GM12878 (cell line): Measurements from ENCODE around the gene CXCL8. TPM values are rescaled to one million over a fixed set of nuclear protein-coding genes. Genes with fewer than 3 reads are reported as not detected.
"Not testable (repeated sequence)": the region's sequence is repeated elsewhere in the genome, so short reads cannot be mapped to it uniquely, and the experiment has no call there.

Source experiments
- ATAC-seq: fragments of 200-7000 bp; cut with Tn5 transposase; 3 replicates; pipeline ENCODE4 v1.9.1; 2020; ENCODE audit warnings: mild to moderate bottlenecking, moderate library complexity
- Bru-seq: library from RNA; stranded (reverse); fragments of 400-500 nt; gene quantifications from one replicate; lab custom pipeline; 2021; lab: Mats Ljungman, UMichigan
- BruChase-seq, 2 experiments: library from RNA; stranded (reverse); fragments of 400-500 nt; gene quantifications; one replicate each; lab custom pipeline; 2021; lab: Mats Ljungman, UMichigan
- BruUV-seq: library from RNA; stranded (reverse); fragments of 400-500 nt; replicated peaks from 2 replicates; lab custom pipeline; 2021; lab: Mats Ljungman, UMichigan
- CTCF ChIA-PET: fragments of 300-600 bp; sonication (Branson Sonifier 250); formaldehyde crosslinking; extraction: SDS; loops from one replicate; lab custom pipeline; 2021; ENCODE audit warnings: inconsistent platforms; lab: Yijun Ruan, JAX
- POLR2A ChIA-PET: fragments of 350-600 bp; formaldehyde crosslinking; extraction: SDS; loops from one replicate; lab custom pipeline; 2021; ENCODE audit warnings: inconsistent platforms; lab: Charles Lee
- RAD21 ChIA-PET: fragments of 300-600 bp; sonication (Branson Sonifier 250); formaldehyde crosslinking; loops from one replicate; lab custom pipeline; 2023; ENCODE audit warnings: antibody characterized with exemption; ENCODE audit not compliant: unreplicated experiment; lab: Charles Lee
- SMC1A ChIA-PET: fragments of 300-600 bp; sonication (Branson Sonifier 250); formaldehyde crosslinking; loops from one replicate; lab custom pipeline; 2023; ENCODE audit not compliant: unreplicated experiment, uncharacterized antibody; lab: Charles Lee
- DNase-seq: peaks from one replicate; pipeline ENCODE4 v3.0.0-alpha.2; 2011; ENCODE audit warnings: low read depth, low spot score
- FAIRE-seq: peaks from 3 replicates; lab custom pipeline; 2011; peaks lifted over from hg19 to GRCh38; lab: Jason Lieb, UNC
- H2AFZ ChIP-seq: 2 replicates; pipeline ENCODE4 v1.6.0; 2011; ENCODE audit warnings: low read depth, low read length, control low read depth; ENCODE audit not compliant: control insufficient read depth
- H3K27ac ChIP-seq: 2 replicates; pipeline ENCODE4 v1.5.1; 2011; ENCODE audit warnings: control low read depth; ENCODE audit not compliant: control insufficient read depth, insufficient read depth
- H3K27me3 ChIP-seq, 2 experiments: replicated peaks in 1 of 2; 2 replicates each; pipeline versions ENCODE4 v1.6.0 to v1.6.1; 2011; ENCODE audit warnings: low read length in 1 of 2; ENCODE audit not compliant: control insufficient read depth in 2 of 2, insufficient read depth in 2 of 2
- H3K36me3 ChIP-seq, 2 experiments: 2 replicates each; pipeline ENCODE4 v1.5.1; 2011; ENCODE audit warnings: low read length in 1 of 2; ENCODE audit not compliant: control insufficient read depth in 2 of 2, insufficient read depth in 2 of 2
- H3K4me1 ChIP-seq: 2 replicates; pipeline ENCODE4 v1.6.1; 2011; ENCODE audit warnings: mild to moderate bottlenecking, low read length, moderate library complexity, mixed read lengths; ENCODE audit not compliant: control insufficient read depth, insufficient read depth
- H3K4me2 ChIP-seq: 2 replicates; pipeline ENCODE4 v1.6.0; 2011; ENCODE audit warnings: control low read depth; ENCODE audit not compliant: control insufficient read depth, insufficient read depth
- H3K4me3 ChIP-seq: fragments of 200-600 bp; sonication (generic); 2 replicates; pipeline ENCODE4 v1.5.1; 2016
- H3K79me2 ChIP-seq: 2 replicates; pipeline ENCODE4 v1.6.0; 2011; ENCODE audit warnings: low read length; ENCODE audit not compliant: control insufficient read depth, insufficient read depth
- H3K9ac ChIP-seq: 2 replicates; pipeline ENCODE4 v1.8.0; 2011; ENCODE audit warnings: low read length, control low read depth, mixed read lengths; ENCODE audit not compliant: control insufficient read depth, insufficient read depth
- H3K9me3 ChIP-seq: replicated peaks from 3 replicates; pipeline ENCODE4 v1.5.1; 2011; ENCODE audit warnings: mild to moderate bottlenecking, low read length; ENCODE audit not compliant: control insufficient read depth, insufficient read depth
- H4K20me1 ChIP-seq: 2 replicates; pipeline ENCODE4 v1.6.0; 2011; ENCODE audit not compliant: control insufficient read depth, insufficient read depth
- FOXM1 ChIP-seq: IDR thresholded peaks from 2 replicates; pipeline ENCODE4 v1.6.1; 2012; ENCODE audit warnings: low read depth, mild to moderate bottlenecking, inconsistent platforms, low read length, moderate library complexity
- TCF12 ChIP-seq: IDR thresholded peaks from 2 replicates; pipeline ENCODE4 v1.6.1; 2011; ENCODE audit warnings: low read depth, mild to moderate bottlenecking, low read length
- WGBS: methylation state at CpG from one replicate; pipeline ENCODE4 v1.1.6; 2016; ENCODE audit warnings: low lambda C conversion rate; ENCODE audit not compliant: insufficient replicate concordance, insufficient coverage; ENCODE audit errors: missing lambda C conversion rate; 5-methylcytosine and 5-hydroxymethylcytosine counted together
- in situ Hi-C: fragments of 300-500 bp; cut with MboI; formaldehyde crosslinking; loops from 9 replicates; pipeline ENCODE4 v1.14.3; 2018; ENCODE audit warnings: mixed read lengths
- intact Hi-C: fragments of 100-400 bp; cut with micrococcal nuclease; formaldehyde crosslinking; loops from one replicate; pipeline ENCODE4 v1.14.2; 2022; ENCODE audit not compliant: unreplicated experiment
- long read RNA-seq, 2 experiments: library from polyadenylated mRNA; unstranded; transcript quantifications; one replicate each; pipeline ENCODE4 v2.0.0, GENCODE V29; 2019 to 2020
- polyA minus RNA-seq, 3 experiments: library from RNA; depleted of rRNA, polyadenylated mRNA; stranded (reverse); fragments of >200 nt; gene quantifications; 2 replicates each; pipeline ENCODE4 v1.2.3, GENCODE V29; 2011
- polyA plus RNA-seq, 11 experiments: library from polyadenylated mRNA; depleted of rRNA in 4 of 11; unstranded in 6 of 11; stranded (reverse) in 5 of 11; fragments of >200 nt; fragmentation: Nextera tagmentation in 4 of 11; fragmentation: Illumina TruSeq in 1 of 11; extraction: Ambion mirVana in 4 of 11; extraction: Trizol in 1 of 11; gene quantifications; 1 replicate in 1 of 11; 2 replicates in 10 of 11; pipeline versions ENCODE4 v1.2.1 to v1.2.3, GENCODE V29; 2011 to 2016; ENCODE audit warnings: inconsistent platforms in 2 of 11, missing spikeins in 2 of 11, low read depth in 1 of 11
- total RNA-seq, 4 experiments: library from RNA; depleted of rRNA in 3 of 4; stranded (reverse); fragments of >200 nt in 3 of 4; fragmentation: Illumina TruSeq in 1 of 4; extraction: Trizol in 1 of 4; gene quantifications; 2 replicates each; pipeline versions ENCODE4 v1.2.1 to v1.2.3, GENCODE V29; 2013 to 2021
- TF ChIP-seq, protein P1 (sequence below): IDR thresholded peaks from 2 replicates; pipeline ENCODE4 v1.6.1; 2011; ENCODE audit warnings: low read depth, low read length, improper control_type of control experiment, borderline replicate concordance

Gene CXCL8
- 0.95 TPM in 1 of 2 replicates, not detected in the other for total RNA-seq (2013; cell fraction: nucleolus; rRNA removed)
- total RNA-seq (2014; rRNA removed), result 0.11 and 0.17 TPM in 2 replicates
- total RNA-seq (2014; rRNA removed; fragmentation: Illumina TruSeq; extraction: Trizol), result 0.36 and 0.37 TPM in 2 replicates
- total RNA-seq (2021), result 0.23 and 0.43 TPM in 2 replicates
- polyA plus RNA-seq (2011; ENCODE audit: low read depth), result 0.39 TPM
- 0.17 and 0.19 TPM in 2 replicates for polyA plus RNA-seq (2011; rRNA removed)
- not detected in 2 replicates for polyA plus RNA-seq (2011; cell fraction: cytosol; rRNA removed)
- 0.07 TPM in 1 of 2 replicates, not detected in the other for polyA plus RNA-seq (2011; cell fraction: nucleus; rRNA removed)
- polyA plus RNA-seq (2012), result 0.57 and 1.1 TPM in 2 replicates
- 0.14 and 0.16 TPM in 2 replicates for polyA plus RNA-seq (2014; fragmentation: Illumina TruSeq; extraction: Trizol)
- polyA plus RNA-seq (2014; fragmentation: Nextera tagmentation; extraction: Ambion mirVana), result under 1 TPM; 0.26 to 0.33 TPM
- 0.11 and 0.15 TPM in 2 replicates for polyA plus RNA-seq (2014; rRNA removed)
- under 1 TPM in 1 of 2 experiments, not detected in 1; 0.09 TPM for polyA plus RNA-seq (2016; fragmentation: Nextera tagmentation; extraction: Ambion mirVana)
- not detected in 2 replicates for polyA minus RNA-seq (2011; rRNA and poly(A)+ RNA removed)
- not detected in 2 replicates for polyA minus RNA-seq (2011; cell fraction: cytosol; rRNA and poly(A)+ RNA removed)
- polyA minus RNA-seq (2011; cell fraction: nucleus; rRNA and poly(A)+ RNA removed), result not detected in 2 replicates
- Bru-seq, nascent RNA, result percentile 55 among the genes with signal in this experiment
- percentile 33 among the genes with signal in this experiment for BruChase-seq, experiment 1, labeled RNA remaining after a 6-hour chase
- percentile 50 among the genes with signal in this experiment for BruChase-seq, experiment 2, labeled RNA remaining after a 2-hour chase
- long read RNA-seq, experiment 1, result 0 reads
- long read RNA-seq, experiment 2, partial matches to known transcripts, result 0 of 1 reads
- long read RNA-seq, experiment 2, other reads (novel, unspliced or antisense), result 0 of 1 reads

DNA sequence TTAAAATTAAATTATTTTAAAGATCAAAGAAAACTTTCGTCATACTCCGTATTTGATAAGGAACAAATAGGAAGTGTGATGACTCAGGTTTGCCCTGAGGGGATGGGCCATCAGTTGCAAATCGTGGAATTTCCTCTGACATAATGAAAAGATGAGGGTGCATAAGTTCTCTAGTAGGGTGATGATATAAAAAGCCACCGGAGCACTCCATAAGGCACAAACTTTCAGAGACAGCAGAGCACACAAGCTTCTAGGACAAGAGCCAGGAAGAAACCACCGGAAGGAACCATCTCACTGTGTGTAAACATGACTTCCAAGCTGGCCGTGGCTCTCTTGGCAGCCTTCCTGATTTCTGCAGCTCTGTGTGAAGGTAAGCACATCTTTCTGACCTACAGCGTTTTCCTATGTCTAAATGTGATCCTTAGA is at the start of gene CXCL8:
Gene CXCL8, plus strand, starts transcription at position 217 of the 426 bp plus-strand sequence. Its CDS starts 90 bp downstream, at position 307.
- TF ChIP-seq TCF12 (peak; percentile 31; the same call in 1 of the 2 replicates), FOXM1 (no peak)
- TF ChIP-seq, protein P1, sequence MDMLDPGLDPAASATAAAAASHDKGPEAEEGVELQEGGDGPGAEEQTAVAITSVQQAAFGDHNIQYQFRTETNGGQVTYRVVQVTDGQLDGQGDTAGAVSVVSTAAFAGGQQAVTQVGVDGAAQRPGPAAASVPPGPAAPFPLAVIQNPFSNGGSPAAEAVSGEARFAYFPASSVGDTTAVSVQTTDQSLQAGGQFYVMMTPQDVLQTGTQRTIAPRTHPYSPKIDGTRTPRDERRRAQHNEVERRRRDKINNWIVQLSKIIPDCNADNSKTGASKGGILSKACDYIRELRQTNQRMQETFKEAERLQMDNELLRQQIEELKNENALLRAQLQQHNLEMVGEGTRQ, result no peak
- Histone ChIP-seq H3K9me3 (no peaks in the 10 kb centered on the region; the same call in 2 of the 3 replicates), H3K27ac (no peak within 1 kb of the TSS), H3K4me3 (no peak within 1 kb of the TSS), H2AFZ (peak within 1 kb of the TSS; percentile 56), H3K79me2 (no peaks in the 10 kb centered on the region), H4K20me1 (no peaks in the 10 kb centered on the region), H3K9ac (no peak within 1 kb of the TSS), H3K4me1 (no peaks in the 10 kb centered on the region), H3K27me3 (no peaks in the 10 kb centered on the region), H3K36me3 (no peaks in the 10 kb centered on the region), H3K4me2 (peak within 1 kb of the TSS; percentile 17; the same call in 1 of the 2 replicates)
- ChIA-PET CTCF (interaction anchor here (0.7 kb wide), 1 partner anchor 491 kb away, joined by 3 read pairs; no protein-coding TSS in a partner anchor), SMC1A (interaction anchor here (1.0 to 1.7 kb wide), 2 partner anchors 8 to 13 kb away, joined by 4 to 5 read pairs; no protein-coding TSS in a partner anchor), RAD21 (no interaction called here), POLR2A (no interaction called here)
- in situ Hi-C loops (no loop called here), intact Hi-C loops (no loop called here)
- peak; percentile 21; the same call in 1 of the 3 replicates for ATAC-seq
- no TSS peak for BruUV-seq
- no peak for FAIRE-seq
- DNase-seq, result no peak
- WGBS, result 0% methylated on average over 7 of the region's 7 CpGs

- CTCF ChIA-PET, SMC1A ChIA-PET: not testable (repeated sequence)
Measured at GRCh38 chr4:73691201-73691600, 49.2 kb upstream of the CXCL8 start.

More at GRCh38 chr4:73691201-73691600, 49.2 kb upstream of the CXCL8 start:
- H3K9me3 ChIP-seq, H3K27me3 ChIP-seq, intact Hi-C loops, in situ Hi-C loops, ATAC-seq, DNase-seq, H3K27ac ChIP-seq, H3K4me1 ChIP-seq, H2AFZ ChIP-seq, POLR2A ChIA-PET, BruUV-seq, H3K79me2 ChIP-seq, H3K36me3 ChIP-seq, FAIRE-seq, RAD21 ChIA-PET, H3K4me3 ChIP-seq, H3K9ac ChIP-seq, H3K4me2 ChIP-seq, H4K20me1 ChIP-seq: not testable (repeated sequence)
- WGBS, result 83% methylated on average over 3 of the region's 4 CpGs
